Dermis blood vessel endothelial cell (primary cell): Measurements from ENCODE around the gene NAALAD2. TPM values are rescaled to one million over a fixed set of nuclear protein-coding genes. Genes with fewer than 3 reads are reported as not detected.
A peak's percentile ranks its signal among the peaks of the same experiment; 100 is the strongest.
"Not testable (repeated sequence)": the region's sequence is repeated elsewhere in the genome, so short reads cannot be mapped to it uniquely, and the experiment has no call there.

Experiments used
- DNase-seq: peaks from one replicate; pipeline ENCODE4 v3.0.0; 2010
- total RNA-seq: library from RNA; depleted of rRNA; stranded (reverse); fragments of >200 nt; gene quantifications from 2 replicates; pipeline ENCODE4 v1.2.3, GENCODE V29; 2014

Gene NAALAD2
- total RNA-seq, 1 donor from 2014 or later, result 0.68 TPM

DNA sequence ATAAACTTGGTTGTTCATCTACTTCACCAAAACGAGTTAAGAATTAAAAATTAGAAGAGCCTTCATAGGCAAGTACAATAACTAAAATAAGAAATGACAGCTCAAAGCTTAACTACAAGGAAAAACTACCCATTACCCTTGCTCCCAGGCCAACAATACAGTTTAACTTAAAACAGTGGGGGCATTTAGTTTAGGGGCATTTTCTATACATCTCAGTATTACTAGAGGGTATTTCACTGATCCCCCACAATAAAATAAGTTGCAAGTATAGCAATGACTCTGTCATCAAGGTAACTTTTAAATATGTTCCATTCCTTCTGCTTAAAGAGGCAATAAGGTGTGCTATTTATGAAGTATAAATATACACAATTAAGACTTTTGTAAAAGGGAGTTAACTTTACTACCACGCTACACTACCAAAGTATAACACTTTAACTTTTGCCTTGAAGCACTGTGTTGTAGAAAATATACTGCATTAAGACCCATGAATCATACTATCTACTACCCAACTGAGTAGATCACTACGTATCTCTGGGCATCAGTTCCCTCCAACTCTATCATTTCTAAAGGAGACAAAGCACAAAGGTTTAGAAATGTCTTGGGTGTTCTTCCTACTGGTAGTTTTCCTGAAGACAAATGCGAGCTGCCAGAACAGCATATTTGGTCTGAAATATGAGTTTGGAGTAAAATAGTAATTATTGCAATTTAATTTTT is 58.6 kb downstream of the NAALAD2 start:
- DNase-seq, result no peak

DNA sequence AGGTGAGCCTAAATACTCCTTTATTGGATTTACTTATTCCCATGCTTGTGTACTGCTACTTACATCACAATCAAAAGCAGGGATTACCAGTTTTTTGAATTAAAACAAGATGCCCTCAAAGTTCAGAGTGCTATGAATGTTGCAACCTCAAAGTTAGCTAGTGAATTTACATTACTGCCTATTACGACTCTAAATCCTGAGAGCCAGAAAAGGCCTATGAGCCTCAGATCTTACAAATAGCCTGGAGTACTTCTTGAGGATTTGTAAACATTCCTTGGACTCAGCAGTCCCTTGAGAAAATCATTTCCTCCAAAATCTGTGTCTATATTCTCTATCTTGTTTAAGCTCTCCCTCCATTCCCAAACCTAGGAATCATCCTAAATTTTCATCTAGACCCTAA is 62.9 kb downstream of the NAALAD2 start:
- no peak for DNase-seq

DNA sequence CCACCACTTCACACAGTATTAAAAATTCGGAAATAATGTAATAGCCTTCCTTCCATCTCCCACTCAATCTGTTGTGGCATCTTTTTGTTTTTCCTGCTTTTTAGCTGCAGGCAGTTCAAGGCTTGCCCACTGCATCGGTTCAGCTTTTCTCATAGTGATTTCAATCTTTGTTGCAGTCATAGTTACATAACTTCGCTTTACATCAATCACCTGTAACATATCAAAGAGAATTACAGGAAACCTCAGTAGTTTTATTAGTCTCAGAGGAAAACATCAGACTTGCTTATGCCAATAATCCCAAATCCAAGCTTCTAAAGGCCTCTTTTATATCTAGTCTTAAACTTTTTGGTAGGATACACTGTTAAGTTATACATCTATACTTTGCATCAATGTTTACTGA is 67.9 kb downstream of the NAALAD2 start:
- no peak for DNase-seq

DNA sequence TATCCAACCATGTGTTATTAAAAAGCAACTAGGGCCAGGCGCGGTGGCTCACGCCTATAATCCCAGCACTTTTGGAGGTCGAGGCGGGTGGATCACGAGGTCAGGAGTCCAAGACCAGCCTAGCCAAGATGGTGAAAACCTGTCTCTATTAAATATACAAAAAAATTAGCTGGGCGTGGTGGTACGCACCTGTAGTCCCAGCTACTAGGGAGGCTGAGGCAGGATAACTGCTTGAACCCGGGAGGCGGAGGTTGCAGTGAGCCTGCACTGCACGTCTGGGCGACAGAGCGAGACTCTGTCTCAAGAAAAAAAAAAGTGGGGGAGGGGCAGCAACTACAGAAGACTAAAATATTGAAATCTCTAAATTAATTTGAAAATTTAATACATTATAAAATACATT is 69.9 kb downstream of the NAALAD2 start:
- no peak for DNase-seq

DNA sequence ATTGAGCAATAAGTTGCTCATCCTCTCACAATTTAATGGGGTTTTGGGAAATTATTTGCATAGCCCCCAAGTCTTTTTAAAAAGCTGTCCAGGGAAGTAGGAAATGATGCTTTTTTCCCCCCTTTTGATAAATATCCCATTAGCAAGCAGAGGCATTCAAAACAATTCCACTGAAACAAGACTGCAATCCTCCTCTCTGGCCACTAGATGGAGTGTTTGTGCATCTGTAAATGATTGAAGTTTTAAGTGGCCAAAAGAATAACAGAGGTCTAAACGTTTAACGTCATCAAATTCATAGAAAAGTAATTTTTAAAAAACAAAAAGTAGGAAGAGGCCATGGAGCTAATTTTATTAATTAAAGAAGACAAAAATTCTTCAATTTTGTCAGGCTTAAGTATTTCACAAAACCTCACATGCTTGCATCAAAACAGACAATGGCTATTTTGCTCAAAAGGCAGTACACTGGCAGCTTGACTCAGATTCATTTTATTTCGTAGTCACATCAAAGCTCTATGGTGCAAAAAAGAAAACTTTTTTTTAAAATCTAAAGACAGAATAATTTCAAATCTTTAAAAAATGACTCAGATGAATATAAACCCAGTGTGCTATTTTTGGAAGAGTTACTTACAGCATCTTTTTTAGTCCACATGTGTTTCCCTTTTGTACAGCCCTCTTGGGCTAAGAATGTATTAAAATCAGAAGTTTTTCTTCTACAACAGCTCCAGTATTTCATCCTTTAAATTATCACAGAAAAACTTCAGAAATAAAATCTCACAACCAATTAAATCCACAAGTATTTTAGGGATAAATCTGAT is 70.6 kb downstream of the NAALAD2 start:
- DNase-seq, result peak; percentile 77

DNA sequence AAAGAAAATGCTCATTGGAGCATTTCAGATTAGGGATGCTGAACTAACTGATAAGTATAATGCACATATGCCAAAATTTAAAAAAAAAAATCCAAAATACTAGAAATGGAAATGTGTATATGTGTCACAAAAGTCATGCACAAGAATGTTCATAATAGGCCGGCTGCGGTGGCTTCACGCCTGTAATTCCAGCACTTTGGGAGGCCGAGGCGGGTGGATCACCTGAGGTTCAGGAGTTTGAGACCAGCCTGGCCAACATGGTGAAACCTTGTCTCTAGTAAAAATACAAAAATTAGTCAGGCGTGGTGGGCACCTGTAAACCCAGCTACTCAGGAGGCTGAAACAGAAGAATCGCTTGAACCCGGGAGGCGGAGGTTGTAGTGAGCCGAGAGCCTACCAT is 73.5 kb downstream of the NAALAD2 start:
- DNase-seq, result not testable (repeated sequence)

DNA sequence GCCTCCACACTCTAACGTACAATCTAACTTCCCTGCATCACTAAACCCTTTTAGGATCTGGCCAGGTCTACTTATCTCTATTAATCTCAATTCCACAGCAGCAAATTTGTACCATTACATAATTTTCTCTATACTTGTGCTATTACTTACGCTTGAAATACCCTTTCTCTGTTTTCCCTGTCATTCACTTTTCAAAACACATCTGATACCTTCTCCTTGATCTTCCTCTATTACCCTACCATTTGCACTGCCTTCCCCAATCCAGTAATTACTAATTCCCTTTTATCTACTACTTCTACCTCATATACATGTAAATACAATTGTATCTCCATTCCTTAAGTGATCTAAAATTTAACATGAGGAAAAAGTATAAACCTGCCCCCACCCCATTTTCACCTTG is 74.4 kb downstream of the NAALAD2 start:
- DNase-seq, result no peak

DNA sequence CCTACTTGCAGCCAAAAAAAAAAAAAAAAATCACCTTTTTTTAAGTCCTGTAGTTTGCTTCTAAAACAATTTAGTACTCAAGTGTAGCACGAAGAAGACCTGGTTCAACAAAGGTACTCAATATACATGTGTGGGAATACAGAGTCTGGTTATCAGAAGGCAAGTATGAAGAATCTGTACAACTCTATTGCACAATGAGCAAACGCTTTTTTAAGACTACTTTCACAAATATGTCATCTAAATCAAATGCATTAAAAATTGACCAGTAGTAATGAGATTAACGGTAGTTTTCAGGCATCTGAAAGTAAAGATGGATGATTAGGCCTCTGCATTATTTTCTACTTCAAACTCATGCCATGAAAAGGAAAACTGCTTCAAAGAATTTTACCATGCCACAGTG is 78.9 kb downstream of the NAALAD2 start:
- no peak for DNase-seq

DNA sequence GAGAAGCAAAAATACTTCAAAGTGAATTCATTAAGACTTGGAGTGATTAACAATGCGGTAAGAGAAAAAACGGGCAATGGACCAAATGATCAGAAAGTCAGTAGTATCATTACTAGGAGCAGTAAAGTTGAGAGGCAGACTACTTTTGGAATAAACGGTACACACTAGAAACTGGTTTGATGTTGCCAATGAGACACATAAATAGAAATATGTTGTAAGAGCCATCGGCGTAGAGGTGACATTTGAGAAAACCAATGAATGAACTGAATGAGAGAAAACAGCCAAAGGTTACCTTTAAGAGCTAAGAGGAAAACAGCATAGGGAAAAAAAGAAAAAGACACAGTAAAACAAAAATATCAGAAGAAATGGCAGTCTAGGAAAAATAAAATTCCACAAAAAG is 82.1 kb downstream of the NAALAD2 start:
- DNase-seq, result no peak

DNA sequence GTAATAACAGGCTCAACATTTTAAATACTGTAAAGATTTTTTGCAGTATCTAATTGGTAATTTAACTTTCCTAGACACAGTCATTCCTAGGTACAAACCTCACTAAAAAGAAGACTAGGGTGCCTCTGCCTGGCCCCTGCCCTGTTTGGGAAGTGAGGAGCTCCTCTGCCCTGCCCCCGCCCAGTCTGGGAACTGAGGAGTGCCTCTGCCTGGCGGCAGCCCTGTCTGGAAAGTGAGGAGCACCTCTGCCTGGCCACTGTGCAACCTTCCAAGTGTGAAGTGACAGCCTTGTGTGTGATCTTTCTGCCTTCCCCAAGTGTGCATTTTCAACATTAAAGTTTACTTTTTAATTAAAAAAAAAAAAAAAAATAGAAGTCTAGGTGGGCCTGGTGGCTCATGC is 84.1 kb downstream of the NAALAD2 start:
- DNase-seq, result no peak

DNA sequence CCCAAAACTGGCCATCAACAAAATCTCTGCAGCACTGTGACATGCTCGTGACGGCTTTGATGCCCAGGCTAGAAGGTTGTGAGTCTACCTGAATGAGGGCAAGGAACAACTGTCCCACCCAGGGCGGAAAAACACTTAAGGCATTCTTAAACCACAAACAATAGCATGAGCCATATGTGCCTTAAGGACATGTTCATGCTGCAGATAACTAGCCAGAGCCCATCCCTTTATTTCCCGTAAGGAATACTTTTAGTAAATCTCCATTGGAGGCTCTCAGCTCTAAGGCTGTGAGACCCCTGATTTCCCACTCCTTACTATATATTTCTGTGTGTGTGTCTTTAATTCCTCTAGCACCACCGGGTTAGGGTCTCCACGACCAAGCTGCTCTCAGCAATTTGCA is 85.0 kb downstream of the NAALAD2 start:
- no peak for DNase-seq

DNA sequence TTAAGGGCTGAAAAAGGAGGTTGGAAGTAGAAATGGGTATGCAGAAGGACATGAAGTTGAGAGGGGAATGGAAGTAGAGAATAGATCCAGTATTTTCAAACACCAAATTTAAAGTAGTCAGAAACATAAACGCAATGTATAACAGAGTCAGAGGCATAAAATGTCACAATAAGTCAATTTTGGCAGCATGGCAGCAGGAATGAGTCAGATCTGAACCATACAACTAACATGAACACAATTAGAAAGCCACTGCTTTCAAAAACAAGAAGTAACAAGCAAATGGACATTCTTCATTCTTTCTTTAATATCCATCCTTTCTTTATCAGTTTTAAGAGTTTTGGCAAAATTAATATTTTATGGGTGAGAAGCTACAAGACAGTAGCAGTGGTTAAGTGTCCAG is 85.9 kb downstream of the NAALAD2 start:
- peak; percentile 44 for DNase-seq

DNA sequence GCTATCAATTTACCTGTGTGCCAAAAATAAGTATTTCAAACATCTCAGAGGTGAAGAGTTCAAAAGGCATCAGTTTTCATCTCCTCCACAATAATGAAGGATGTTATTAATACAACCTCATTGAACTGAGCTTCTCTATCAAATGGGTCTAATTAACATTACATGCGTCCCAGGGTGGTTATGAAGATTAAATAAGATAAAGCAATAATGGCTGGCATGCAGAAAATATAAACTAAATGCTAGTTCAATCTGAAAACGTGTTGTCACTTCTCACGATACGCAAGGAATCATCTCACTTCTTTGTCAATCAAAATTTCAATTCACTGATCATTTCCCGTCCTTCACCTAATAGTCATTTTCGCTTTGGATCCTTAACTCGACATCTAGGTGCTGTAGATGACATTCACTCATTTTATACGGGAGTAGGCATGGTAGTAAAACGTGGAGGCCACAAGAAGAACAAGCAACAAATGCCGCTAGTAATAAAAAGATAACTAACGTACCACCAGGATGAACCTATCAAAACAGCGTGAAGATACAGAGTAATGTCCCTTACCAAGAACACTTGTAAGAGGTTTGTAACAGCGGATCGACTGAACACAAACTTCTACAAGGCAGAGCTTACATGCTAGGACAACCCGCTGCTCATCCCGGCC is 87.5 kb downstream of the NAALAD2 start:
- DNase-seq, result no peak

DNA sequence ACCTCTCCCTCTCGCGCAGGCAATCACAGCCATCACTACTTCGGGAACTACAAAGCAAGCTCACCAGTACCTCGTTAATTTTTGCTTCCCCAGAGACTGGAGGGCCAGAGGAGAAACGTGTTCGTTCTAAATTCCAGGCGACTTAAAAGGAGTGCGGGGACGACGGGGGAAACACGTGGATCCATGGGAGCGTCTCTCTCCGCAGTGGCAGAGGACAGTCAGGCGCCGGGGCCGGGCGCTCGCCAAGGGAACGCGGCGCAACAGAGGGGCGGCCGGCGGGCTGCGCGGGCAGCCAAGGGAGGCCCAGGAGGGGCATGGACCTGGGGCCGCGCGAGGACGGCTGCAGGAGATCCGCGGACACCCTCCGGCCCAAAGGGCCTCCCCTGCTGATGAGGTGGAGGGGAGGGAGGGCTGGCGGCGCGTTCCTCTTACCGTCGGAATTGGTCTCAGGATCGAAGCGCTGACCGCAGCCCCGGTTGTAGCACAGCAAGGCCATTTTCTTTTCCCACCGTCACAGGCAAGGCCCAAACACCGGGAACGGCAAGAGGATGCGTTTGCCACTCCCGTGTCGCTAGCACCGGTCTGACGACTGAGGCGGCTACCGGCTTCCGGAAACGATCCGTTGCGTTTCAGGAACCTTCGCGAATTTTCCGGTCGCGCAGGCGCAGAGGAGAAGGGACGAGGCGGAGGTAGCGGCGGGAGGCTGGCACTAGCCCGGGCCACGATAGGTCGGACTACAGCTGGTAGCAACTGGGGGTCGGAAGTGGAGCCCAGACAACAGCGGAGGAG is 88.2 kb downstream of the NAALAD2 start, which contains the start of gene CHORDC1:
Gene CHORDC1, minus strand, starts transcription at position 591 of the 789 bp plus-strand sequence. Its CDS starts 95 bp downstream, at position 496.
- peak; percentile 89 for DNase-seq

DNA sequence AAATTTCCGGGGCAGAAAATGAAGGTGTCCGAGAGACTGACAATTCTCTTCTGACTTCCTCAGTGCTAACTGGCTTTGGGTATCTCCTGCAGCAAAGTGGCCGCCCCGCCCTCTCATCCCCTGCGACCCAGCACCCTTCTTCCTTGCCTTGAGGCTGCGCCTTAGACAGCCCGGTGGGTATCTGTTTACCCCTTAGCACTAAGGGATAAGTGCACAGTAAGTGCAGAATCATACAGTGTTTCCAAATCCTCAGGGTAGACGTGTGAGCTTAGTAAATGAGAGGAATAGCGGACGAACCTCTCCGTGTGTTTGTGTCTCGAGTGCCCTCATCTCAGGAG is 88.8 kb downstream of the NAALAD2 start:
- no peak for DNase-seq

DNA sequence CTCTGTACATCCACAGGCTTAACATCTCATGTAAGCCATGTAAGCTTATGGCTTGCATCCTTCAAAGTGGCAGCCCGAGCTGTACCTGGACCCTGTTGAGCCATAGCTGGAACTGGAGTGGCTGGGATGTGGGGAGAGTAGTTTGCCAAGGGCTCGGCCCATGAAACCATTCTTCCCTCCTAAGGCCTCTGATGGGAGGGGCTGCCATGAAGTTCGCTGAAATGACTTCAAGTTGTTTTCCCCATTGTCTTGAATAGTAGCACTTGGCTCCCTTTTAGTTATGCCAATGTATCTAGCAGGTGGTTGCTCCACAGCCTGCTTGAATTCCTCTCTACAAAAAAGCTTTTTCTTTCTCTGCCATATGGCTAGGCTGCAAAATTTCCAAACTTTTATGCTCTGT is 93.6 kb downstream of the NAALAD2 start:
- DNase-seq, result no peak

DNA sequence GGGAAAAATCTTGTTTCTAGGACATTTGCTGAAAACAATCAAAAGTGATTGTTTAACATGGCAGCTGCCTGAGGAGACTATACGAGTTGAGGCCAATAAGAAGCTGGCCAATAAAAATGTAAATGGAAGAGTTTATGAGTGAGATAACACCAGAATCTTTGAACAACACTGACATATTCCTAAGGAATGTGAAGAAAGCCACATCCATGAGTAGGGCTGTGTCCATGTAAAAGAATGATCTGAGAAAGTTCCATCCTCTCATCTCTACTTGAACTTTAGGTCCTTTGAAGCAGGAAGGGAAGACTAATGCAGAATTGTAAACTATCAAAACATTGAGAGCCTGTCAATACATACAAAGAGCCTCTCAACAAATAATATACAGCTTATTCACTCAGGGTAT is 95.3 kb downstream of the NAALAD2 start:
- no peak for DNase-seq

DNA sequence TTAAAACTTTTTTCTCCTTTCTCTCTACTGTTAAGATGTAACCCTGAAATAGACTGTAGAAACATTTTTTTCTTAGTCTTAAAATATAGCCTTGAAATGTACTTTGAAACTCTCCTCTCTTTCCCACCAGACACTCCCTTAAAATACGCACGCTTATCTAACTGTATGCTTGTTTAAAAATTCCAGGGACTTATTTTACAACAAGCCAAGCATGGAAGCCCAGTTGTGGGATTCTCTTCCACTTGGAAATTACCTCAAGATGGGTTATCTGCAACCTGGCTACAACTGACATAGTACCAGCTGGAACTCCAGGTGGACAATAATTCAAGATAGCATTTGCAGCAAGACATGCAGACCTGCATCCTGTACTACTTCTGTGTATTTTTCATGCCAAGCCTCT is 100.5 kb downstream of the NAALAD2 start:
- no peak for DNase-seq

DNA sequence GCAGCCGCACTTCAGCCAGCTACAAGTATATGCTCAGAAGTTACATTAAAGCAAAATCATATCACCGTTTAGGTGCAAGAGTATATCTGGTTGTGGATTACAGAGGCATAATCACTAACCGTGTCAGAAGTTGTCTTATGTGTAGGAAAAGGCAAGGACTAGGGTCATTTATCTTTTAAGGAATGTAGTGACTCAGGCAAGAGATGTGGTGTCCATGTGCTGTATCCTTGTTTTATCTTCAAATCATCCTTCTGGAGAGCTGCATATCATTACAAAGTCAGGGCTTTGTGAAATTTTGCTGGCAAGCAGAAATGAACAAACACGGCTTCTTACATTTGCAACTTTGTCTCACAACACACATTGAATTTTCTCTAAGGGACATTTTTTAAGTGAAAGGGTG is 101.1 kb downstream of the NAALAD2 start:
- no peak for DNase-seq

DNA sequence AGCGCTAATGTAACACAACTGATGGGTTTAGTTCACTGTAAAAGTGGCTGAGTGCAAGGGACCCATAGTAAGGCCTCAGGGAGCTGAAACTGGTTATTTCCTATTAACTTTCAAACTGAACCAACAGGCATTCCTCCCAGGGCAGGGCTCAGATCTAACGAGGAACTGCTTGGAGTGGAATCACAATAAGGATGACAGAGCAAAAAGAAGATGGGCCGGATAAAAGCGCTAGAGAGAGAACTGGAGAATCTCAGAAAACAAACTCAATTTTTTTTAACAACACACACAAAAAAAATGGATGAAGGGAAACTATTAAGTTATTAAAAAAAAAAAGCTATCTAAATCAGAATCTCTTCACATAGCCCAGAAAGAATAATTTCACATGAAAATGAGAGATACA is 102.5 kb downstream of the NAALAD2 start:
- DNase-seq, result no peak

DNA sequence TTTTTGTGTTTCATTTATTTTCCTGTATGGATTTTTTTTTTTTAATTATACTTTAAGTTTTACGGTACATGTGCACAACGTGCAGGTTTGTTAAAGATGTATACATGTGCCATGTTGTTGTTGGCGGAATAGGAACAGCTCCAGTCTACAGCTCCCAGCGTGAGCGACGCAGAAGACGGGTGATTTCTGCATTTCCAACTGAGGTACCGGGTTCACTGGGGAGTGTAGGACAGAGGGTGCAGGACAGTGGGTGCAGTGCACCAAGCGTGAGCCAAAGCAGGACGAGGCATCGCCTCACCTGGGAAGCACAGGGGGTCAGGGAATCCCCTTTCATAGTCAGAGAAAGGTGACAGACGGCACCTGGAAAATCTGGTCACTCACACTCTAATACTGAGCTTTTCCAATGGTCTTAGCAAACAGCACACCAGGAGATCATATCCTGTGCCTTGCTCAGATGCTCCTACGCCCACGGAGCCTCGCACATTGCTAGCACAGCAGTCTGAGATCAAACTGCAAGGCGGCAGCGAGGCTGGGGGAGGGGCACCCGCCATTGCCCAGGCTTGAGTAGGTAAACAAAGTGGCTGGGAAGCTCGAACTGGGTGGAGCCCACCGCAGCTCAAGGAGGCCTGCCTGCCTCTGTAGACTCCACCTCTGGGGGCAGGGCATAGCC is 105.6 kb downstream of the NAALAD2 start:
- not testable (repeated sequence) for DNase-seq

DNA sequence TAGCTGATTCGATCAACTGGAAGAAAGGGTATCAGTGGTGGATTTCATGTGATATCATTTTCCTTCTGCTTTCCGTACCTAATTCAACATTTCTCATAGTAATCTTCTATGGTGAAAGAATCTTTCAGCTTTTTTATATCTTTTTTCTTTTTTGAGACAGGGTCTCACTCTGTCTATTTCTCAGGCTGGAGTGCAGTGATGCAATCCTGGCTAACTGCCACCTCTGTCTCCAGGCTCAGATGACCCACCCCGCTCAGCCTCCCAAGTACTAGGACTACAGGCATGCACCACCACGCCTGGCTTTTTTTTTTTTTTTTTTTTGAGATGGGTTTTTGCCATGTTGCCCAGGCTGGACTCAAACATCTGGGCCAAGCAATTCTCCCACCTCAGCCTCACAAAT is 107.0 kb downstream of the NAALAD2 start:
- no peak for DNase-seq
